CD4-positive, CD25-positive, alpha-beta regulatory T cell (primary cell): ENCODE data around the gene SMAD3. TPM values are rescaled to one million over a fixed set of nuclear protein-coding genes. Genes with fewer than 3 reads are reported as not detected.
A peak's percentile ranks its signal among the peaks of the same experiment; 100 is the strongest.
"Not testable (repeated sequence)": the region's sequence is repeated elsewhere in the genome, so short reads cannot be mapped to it uniquely, and the experiment has no call there.

ENCODE experiments used
- ATAC-seq, 2 donors: fragments of 150-1000 bp; cut with Tn5 transposase; one replicate each; pipeline ENCODE4 v1.10.0; 2021; ENCODE audit warnings: low read depth in 2 of 2, moderate number of reproducible peaks in 2 of 2, moderate library complexity in 1 of 2
- DNase-seq, 3 donors: peaks; one replicate each; pipeline versions ENCODE4 v3.0.0 to v3.0.0-alpha.2; 2012 to 2022; ENCODE audit warnings: mixed read lengths in 1 of 3
- H3K27ac ChIP-seq: one replicate; pipeline ENCODE4 v1.7.0; 2013; ENCODE audit warnings: mild to moderate bottlenecking, low read length; ENCODE audit not compliant: insufficient read depth, poor library complexity, severe bottlenecking
- H3K27me3 ChIP-seq: one replicate; pipeline ENCODE4 v1.7.0; 2013; ENCODE audit warnings: low read length; ENCODE audit not compliant: control insufficient read depth, insufficient read depth
- H3K36me3 ChIP-seq: one replicate; pipeline ENCODE4 v1.7.0; 2013; ENCODE audit warnings: mild to moderate bottlenecking, low read length, moderate library complexity; ENCODE audit not compliant: control insufficient read depth, insufficient read depth
- H3K4me1 ChIP-seq: 2 replicates; pipeline ENCODE4 v1.7.0; 2013; ENCODE audit warnings: mild to moderate bottlenecking, low read length; ENCODE audit not compliant: insufficient read depth, control insufficient read depth, poor library complexity, severe bottlenecking
- H3K4me3 ChIP-seq: one replicate; pipeline ENCODE4 v1.7.0; 2013; ENCODE audit warnings: low read depth, mild to moderate bottlenecking, low read length, moderate library complexity
- H3K9me3 ChIP-seq, 2 experiments: 1 replicate in 1 of 2; 2 replicates in 1 of 2; pipeline ENCODE4 v1.7.0; 2013; ENCODE audit warnings: low read length in 2 of 2, mild to moderate bottlenecking in 1 of 2, moderate library complexity in 1 of 2; ENCODE audit not compliant: control insufficient read depth in 2 of 2
- H3K27ac Mint-ChIP-seq, 3 donors: one replicate each; pipeline ENCODE4 v1.8.0; 2020 to 2022; ENCODE audit warnings: mild to moderate bottlenecking in 3 of 3, mixed read lengths in 3 of 3, moderate library complexity in 2 of 3
- H3K27me3 Mint-ChIP-seq: one replicate; pipeline ENCODE4 v1.8.0; 2022; ENCODE audit warnings: mild to moderate bottlenecking, mixed read lengths
- H3K36me3 Mint-ChIP-seq: one replicate; pipeline ENCODE4 v1.8.0; 2020; ENCODE audit warnings: mixed read lengths
- H3K4me1 Mint-ChIP-seq, 4 donors: one replicate each; pipeline ENCODE4 v1.8.0; 2020 to 2022; ENCODE audit warnings: mixed read lengths in 4 of 4, mild to moderate bottlenecking in 1 of 4
- H3K4me3 Mint-ChIP-seq, 4 donors: one replicate each; pipeline ENCODE4 v1.8.0; 2020 to 2022; ENCODE audit warnings: mild to moderate bottlenecking in 4 of 4, mixed read lengths in 4 of 4, moderate library complexity in 3 of 4
- H3K9me3 Mint-ChIP-seq, 7 donors: one replicate each; pipeline ENCODE4 v1.8.0; 2020 to 2022; ENCODE audit warnings: mixed read lengths in 7 of 7, mild to moderate bottlenecking in 3 of 7, moderate library complexity in 2 of 7
- polyA plus RNA-seq, 4 donors: library from polyadenylated mRNA; unstranded; fragments of 300-500 nt; fragmentation: Illumina TruSeq; gene quantifications; one replicate each; pipeline ENCODE4 v1.2.3, GENCODE V29; 2021
- total RNA-seq: library from RNA; stranded (reverse); gene quantifications from one replicate; pipeline ENCODE4 v1.2.3, GENCODE V29; 2022

Gene SMAD3
- total RNA-seq (76.6 TPM), polyA plus RNA-seq (10 to 100 TPM; 12.0 to 17.0 (median 14.5) TPM)

DNA sequence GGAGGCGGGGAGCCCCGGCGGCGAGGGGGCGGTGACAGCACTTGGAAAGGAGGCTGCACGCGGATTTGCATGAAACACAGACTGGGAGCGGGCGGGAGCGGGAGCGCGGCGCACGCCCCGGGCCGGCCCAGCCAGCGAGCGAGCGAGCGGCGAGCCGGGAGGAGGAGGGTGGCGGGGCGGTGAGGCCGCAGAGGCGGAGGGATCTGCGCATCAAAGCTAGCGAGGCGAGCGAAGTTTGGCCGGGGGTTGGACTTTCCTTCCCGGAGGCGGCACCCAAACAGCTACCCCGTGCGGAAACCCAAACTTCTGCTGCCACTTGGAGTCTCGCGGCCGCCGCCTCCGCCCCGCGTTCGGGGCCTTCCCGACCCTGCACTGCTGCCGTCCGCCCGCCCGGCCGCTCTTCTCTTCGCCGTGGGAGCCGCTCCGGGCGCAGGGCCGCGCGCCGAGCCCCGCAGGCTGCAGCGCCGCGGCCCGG is at the start of gene SMAD3:
SMAD3 (plus strand) TSS at position 72 of the 475 bp plus-strand sequence. CDS start 553 bp downstream, outside the sequence.
- peak; percentile 38 to 50 for ATAC-seq
- Mint-ChIP-seq H3K27me3 (peaks cover 10% of the 10 kb centered on the region), H3K4me1 (peaks cover 6 to 60% (median 44%) of the 10 kb centered on the region in 4 donors), H3K27ac (peak within 1 kb of the TSS in 2 of 3 donors; percentile 89 to 91), H3K4me3 (peak within 1 kb of the TSS; percentile 90 to 98 (median 96)), H3K36me3 (peaks cover 4% of the 10 kb centered on the region), H3K9me3 (no peaks in the 10 kb centered on the region)
- H3K27me3 ChIP-seq, result no peaks in the 10 kb centered on the region
- peaks cover 3% of the 10 kb centered on the region for H3K36me3 ChIP-seq
- peaks cover 45% of the 10 kb centered on the region for H3K4me1 ChIP-seq
- peak within 1 kb of the TSS; percentile 94 for H3K4me3 ChIP-seq
- no peaks in the 10 kb centered on the region for H3K9me3 ChIP-seq
- H3K27ac ChIP-seq, result peak within 1 kb of the TSS; percentile 71
- DNase-seq, result peak; percentile 64 to 77 (median 72)

DNA sequence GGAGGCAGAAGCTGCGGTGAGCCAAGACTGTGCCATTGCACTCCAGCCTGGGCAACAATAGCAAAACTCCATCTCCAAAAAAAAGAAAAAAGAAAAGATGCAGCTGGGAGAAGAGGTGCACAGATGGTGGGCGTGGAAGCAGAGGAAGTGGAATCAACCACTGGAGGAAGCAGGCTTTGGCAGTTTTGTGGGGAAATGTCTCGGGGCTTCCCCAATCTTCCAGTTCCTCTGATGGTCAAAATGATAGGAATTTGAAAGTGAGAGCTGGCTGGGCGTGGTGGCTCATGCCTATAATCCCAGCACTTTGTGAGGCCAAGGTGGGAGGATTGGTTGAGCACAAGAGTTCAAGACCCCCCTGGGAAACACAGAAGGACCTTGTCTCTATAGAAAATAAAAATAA is 48.1 kb upstream of the SMAD3 start:
- Mint-ChIP-seq H3K36me3 (no peaks in the 10 kb centered on the region), H3K27ac (no peak overlapping the region), H3K4me3 (no peak overlapping the region), H3K4me1 (no peaks in the 10 kb centered on the region), H3K27me3 (peaks cover 22% of the 10 kb centered on the region), H3K9me3 (no peaks in the 10 kb centered on the region)
- Histone ChIP-seq H3K9me3 (no peaks in the 10 kb centered on the region), H3K27ac (no peak overlapping the region), H3K4me3 (no peak overlapping the region), H3K4me1 (no peaks in the 10 kb centered on the region), H3K27me3 (no peaks in the 10 kb centered on the region), H3K36me3 (no peaks in the 10 kb centered on the region)
- ATAC-seq (no peak), DNase-seq (no peak)

DNA sequence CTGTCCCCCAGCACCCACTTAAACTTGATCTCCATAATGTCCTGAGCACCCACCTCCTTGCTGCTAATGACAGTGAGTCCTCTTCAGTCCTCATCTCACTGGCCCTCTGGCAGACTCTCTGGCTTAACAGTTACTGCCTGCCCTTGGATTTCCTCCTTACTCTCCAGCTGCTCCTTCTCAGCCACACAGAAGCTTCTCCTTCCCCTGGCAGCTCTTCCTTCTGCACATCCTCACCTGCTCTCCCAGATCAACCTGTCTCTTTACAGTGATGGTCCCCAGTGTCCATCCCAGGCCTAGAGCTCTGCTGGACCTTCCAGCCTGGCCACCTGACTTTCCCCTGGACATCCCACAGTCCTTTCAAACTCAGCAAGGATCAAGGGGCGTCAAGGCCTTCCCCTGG is 47.4 kb upstream of the SMAD3 start:
- H3K4me3 Mint-ChIP-seq, result peak overlapping the region in 1 of 4 donors; percentile 24
- Histone ChIP-seq H3K4me1 (no peaks in the 10 kb centered on the region), H3K4me3 (no peak overlapping the region), H3K36me3 (no peaks in the 10 kb centered on the region), H3K27me3 (no peaks in the 10 kb centered on the region), H3K9me3 (no peaks in the 10 kb centered on the region), H3K27ac (no peak overlapping the region)
- DNase-seq, result no peak
- no peaks in the 10 kb centered on the region for H3K36me3 Mint-ChIP-seq
- H3K9me3 Mint-ChIP-seq, result peaks cover 0 to 1% (median 0%) of the 10 kb centered on the region in 7 donors
- H3K4me1 Mint-ChIP-seq, result peaks cover 0 to 2% (median 0%) of the 10 kb centered on the region in 4 donors
- H3K27me3 Mint-ChIP-seq, result peaks cover 22% of the 10 kb centered on the region
- no peak for ATAC-seq
- peak overlapping the region in 1 of 3 donors; percentile 62 for H3K27ac Mint-ChIP-seq

DNA sequence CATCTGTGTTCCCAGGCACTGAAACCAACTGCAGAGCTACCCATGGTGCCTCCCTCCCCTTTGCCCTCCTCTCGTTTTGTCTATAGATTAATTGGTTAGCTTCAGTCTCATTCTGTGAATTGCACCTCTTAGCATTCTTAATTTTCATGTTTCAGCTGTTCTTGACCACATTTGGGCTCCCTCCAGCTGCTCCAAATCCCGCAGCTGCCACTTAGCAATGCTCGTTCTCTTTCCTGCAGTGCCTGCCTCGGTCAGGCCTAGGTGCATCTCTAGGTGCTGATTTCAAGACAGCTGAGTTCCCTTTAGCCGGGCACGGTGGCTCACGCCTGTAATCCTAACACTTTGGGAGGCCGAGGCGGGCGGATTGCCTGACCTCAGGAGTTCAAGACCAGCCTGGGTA is 47.0 kb upstream of the SMAD3 start:
- no peak for DNase-seq
- ATAC-seq, result no peak
- H3K27ac Mint-ChIP-seq, result peak overlapping the region in 1 of 3 donors; percentile 62

DNA sequence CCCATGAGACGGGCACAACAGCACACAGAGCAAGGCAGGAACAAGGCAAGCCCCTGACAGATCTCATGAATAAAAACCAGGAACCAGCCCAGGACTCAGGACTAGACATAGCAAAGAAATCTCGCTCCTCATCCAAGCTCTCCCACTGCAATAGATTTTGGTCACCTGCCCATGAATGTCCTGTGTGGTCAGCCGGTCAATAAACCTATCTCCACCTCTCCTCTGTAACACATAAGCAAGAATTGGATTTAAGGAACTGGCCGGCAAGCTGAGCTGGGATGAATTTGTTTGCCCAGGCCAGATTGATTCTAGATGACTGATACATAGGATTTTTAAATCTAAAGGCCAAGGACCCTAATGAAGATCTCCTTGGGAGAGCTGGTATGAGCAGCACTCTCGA is 46.3 kb upstream of the SMAD3 start:
- Histone ChIP-seq H3K4me1 (no peaks in the 10 kb centered on the region), H3K36me3 (no peaks in the 10 kb centered on the region), H3K27me3 (no peaks in the 10 kb centered on the region), H3K27ac (no peak overlapping the region), H3K4me3 (no peak overlapping the region), H3K9me3 (no peaks in the 10 kb centered on the region)
- Mint-ChIP-seq H3K27me3 (peaks cover 26% of the 10 kb centered on the region), H3K4me1 (peaks cover 0 to 2% (median 0%) of the 10 kb centered on the region in 4 donors), H3K9me3 (peaks cover 0 to 1% (median 0%) of the 10 kb centered on the region in 7 donors), H3K36me3 (no peaks in the 10 kb centered on the region), H3K4me3 (no peak overlapping the region), H3K27ac (no peak overlapping the region)
- no peak for DNase-seq
- ATAC-seq, result no peak

More for the DNA sequence above, 47.0 kb upstream of the SMAD3 start:
- Histone ChIP-seq H3K27me3 (no peaks in the 10 kb centered on the region), H3K36me3 (no peaks in the 10 kb centered on the region), H3K4me1 (no peaks in the 10 kb centered on the region), H3K9me3 (no peaks in the 10 kb centered on the region), H3K4me3 (no peak overlapping the region), H3K27ac (no peak overlapping the region)
- Mint-ChIP-seq H3K4me3 (peak overlapping the region in 1 of 4 donors; percentile 24), H3K4me1 (peaks cover 0 to 2% (median 0%) of the 10 kb centered on the region in 4 donors), H3K9me3 (peaks cover 0 to 1% (median 0%) of the 10 kb centered on the region in 7 donors), H3K27me3 (peaks cover 25% of the 10 kb centered on the region), H3K36me3 (no peaks in the 10 kb centered on the region)

DNA sequence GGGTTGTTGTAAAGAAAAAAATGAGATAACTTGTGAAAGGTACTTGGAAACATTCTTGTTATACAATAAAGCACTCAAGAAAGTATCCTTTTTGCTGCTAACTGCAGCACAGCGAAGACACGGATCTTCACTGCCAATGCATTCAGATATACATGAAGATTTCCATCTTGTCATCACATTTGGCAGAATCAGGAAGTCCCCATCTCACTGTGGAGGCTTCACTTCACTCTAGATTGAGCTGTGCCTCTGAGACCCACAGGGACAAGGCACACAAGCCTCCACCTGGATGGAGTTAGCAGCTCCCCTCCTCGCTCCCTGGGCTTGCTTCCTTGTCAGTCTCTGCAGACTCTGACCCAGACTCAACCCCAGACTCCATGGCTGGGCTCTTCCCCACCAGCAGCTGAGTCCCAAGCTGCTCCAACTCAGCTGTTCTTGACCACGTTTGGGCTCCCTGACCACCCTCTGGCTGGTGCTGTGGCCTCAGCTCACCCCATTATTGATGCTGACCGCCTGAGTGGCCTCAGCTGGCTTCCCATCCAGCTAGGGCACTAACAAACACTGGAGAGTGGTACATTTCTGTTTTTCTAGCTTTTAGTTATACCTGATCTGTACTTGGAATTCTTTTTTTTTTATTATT is 45.4 kb upstream of the SMAD3 start:
- no peak overlapping the region for H3K4me3 ChIP-seq
- H3K27me3 ChIP-seq, result no peaks in the 10 kb centered on the region
- H3K4me1 Mint-ChIP-seq, result peaks cover 0 to 2% (median 0%) of the 10 kb centered on the region in 4 donors
- no peaks in the 10 kb centered on the region for H3K4me1 ChIP-seq
- no peak overlapping the region for H3K27ac Mint-ChIP-seq
- no peaks in the 10 kb centered on the region for H3K36me3 ChIP-seq
- no peak overlapping the region for H3K4me3 Mint-ChIP-seq
- peaks cover 0 to 1% (median 0%) of the 10 kb centered on the region in 7 donors for H3K9me3 Mint-ChIP-seq
- DNase-seq (no peak), ATAC-seq (no peak)
- H3K27me3 Mint-ChIP-seq, result peaks cover 22% of the 10 kb centered on the region
- H3K9me3 ChIP-seq, result no peaks in the 10 kb centered on the region
- no peaks in the 10 kb centered on the region for H3K36me3 Mint-ChIP-seq
- no peak overlapping the region for H3K27ac ChIP-seq

DNA sequence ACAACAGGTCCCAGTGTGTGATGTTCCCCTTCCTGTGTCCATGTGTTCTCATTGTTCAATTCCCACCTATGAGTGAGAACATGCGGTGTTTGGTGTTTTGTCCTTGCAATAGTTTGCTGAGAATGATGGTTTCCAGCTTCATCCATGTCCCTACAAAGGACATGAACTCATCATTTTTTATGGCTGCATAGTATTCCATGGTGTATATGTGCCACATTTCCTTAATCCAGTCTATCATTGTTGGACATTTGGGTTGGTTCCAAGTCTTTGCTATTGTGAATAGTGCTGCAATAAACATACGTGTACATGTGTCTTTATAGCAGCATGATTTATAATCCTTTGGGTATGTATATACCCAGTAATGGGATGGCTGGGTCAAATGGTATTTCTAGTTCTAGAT is 44.7 kb upstream of the SMAD3 start:
- not testable (repeated sequence) for H3K27me3 ChIP-seq, H3K27ac Mint-ChIP-seq, H3K4me1 Mint-ChIP-seq, H3K4me1 ChIP-seq, H3K4me3 ChIP-seq, H3K36me3 ChIP-seq, H3K27ac ChIP-seq, DNase-seq, ATAC-seq, H3K9me3 ChIP-seq, H3K4me3 Mint-ChIP-seq, H3K9me3 Mint-ChIP-seq, H3K36me3 Mint-ChIP-seq
- peaks cover 22% of the 10 kb centered on the region for H3K27me3 Mint-ChIP-seq

GRCh38 chr15:67021455-67021854 is 43.9 kb upstream of the SMAD3 start:
- Histone ChIP-seq H3K36me3 (no peaks in the 10 kb centered on the region), H3K9me3 (no peaks in the 10 kb centered on the region), H3K27me3 (no peaks in the 10 kb centered on the region), H3K4me3 (no peak overlapping the region), H3K4me1 (no peaks in the 10 kb centered on the region), H3K27ac (no peak overlapping the region)
- Mint-ChIP-seq H3K27me3 (peaks cover 18% of the 10 kb centered on the region), H3K4me1 (peaks cover 0 to 2% (median 0%) of the 10 kb centered on the region in 4 donors), H3K27ac (no peak overlapping the region), H3K4me3 (no peak overlapping the region), H3K36me3 (no peaks in the 10 kb centered on the region), H3K9me3 (peaks cover 0 to 1% (median 0%) of the 10 kb centered on the region in 7 donors)
- ATAC-seq (no peak), DNase-seq (no peak)
